Fibroblast of mammary gland (primary cell): ENCODE results near the gene FLVCR2.
A peak's percentile ranks its signal among the peaks of the same experiment; 100 is the strongest.

Source experiments
- DNase-seq: peaks from one replicate; pipeline ENCODE4 v3.0.0-alpha.2; 2010; ENCODE audit warnings: low read depth
- H3K4me3 ChIP-seq: 2 replicates; pipeline ENCODE4 v1.5.1; 2011; ENCODE audit warnings: low read depth, mild to moderate bottlenecking, low read length, moderate library complexity; ENCODE audit not compliant: control insufficient read depth
- CTCF ChIP-seq: conservative IDR thresholded peaks from 2 replicates; pipeline ENCODE4 v1.5.1; 2011; ENCODE audit warnings: low read depth, low read length, inconsistent platforms; ENCODE audit not compliant: control insufficient read depth, insufficient read depth

FLVCR2 gene

GRCh38 chr14:75630695-75631452, 52.5 kb downstream of the FLVCR2 start:
- DNase-seq = no peak
- no peak for TF ChIP-seq CTCF

GRCh38 chr14:75631453-75631831, 53.0 kb downstream of the FLVCR2 start:
- no peak overlapping the region for H3K4me3 ChIP-seq
- DNase-seq = no peak
- no peak for TF ChIP-seq CTCF

More at GRCh38 chr14:75630695-75631452, 52.5 kb downstream of the FLVCR2 start:
- H3K4me3 ChIP-seq = no peak overlapping the region

GRCh38 chr14:75634848-75635247, 56.4 kb downstream of the FLVCR2 start:
- TF ChIP-seq CTCF = no peak
- no peak for DNase-seq
- no peak overlapping the region for H3K4me3 ChIP-seq

- no peak for TF ChIP-seq CTCF
- DNase-seq = peak; percentile 55
- H3K4me3 ChIP-seq = no peak overlapping the region
These were observed 57.8 kb downstream of the FLVCR2 start for GRCh38 chr14:75636100-75636692.

- no peak overlapping the region for H3K4me3 ChIP-seq
- no peak for DNase-seq
- no peak for TF ChIP-seq CTCF
These were observed 62.5 kb downstream of the FLVCR2 start for GRCh38 chr14:75640876-75641275.

- no peak for TF ChIP-seq CTCF
- no peak overlapping the region for H3K4me3 ChIP-seq
- no peak for DNase-seq
These were observed 65.6 kb downstream of the FLVCR2 start for GRCh38 chr14:75643985-75644384.

GRCh38 chr14:75645056-75645455, 66.6 kb downstream of the FLVCR2 start:
- H3K4me3 ChIP-seq = no peak overlapping the region
- DNase-seq = no peak
- TF ChIP-seq CTCF = no peak
